Heart left ventricle (tissue), 13 donors: ENCODE results near the gene CROCC.

Experiments
- CTCF ChIP-seq, 12 donors: fragments of 200-600 bp; sonication (generic) in 4 of 12; IDR thresholded peaks; one replicate each; pipeline versions ENCODE4 v1.5.0 to v1.8.0; 2018 to 2022; ENCODE audit warnings: antibody characterized with exemption in 12 of 12, mild to moderate bottlenecking in 5 of 12
- POLR2A ChIP-seq, 2 donors: fragments of 450-650 bp; IDR thresholded peaks; one replicate each; pipeline ENCODE4 v1.6.1; 2017; ENCODE audit warnings: antibody characterized with exemption in 2 of 2, mild to moderate bottlenecking in 2 of 2, moderate library complexity in 2 of 2
- donor health status: ischemic (EF 13 %, LVEDD 7.1; RV severe dilation, severe dysfunction).
- donor health status: DM: no; HTN: yes; CAD: no.
- donor health status: DM: no; HTN: no; CAD: no.
- donor health status: ischemic (EF 25% LVEDD 6.9; RV normal size, moderate dysfunction).
- donor health status: ischemic (EF 25% LVEDD 5.7; RV mildly dilated, moderate dysfunction).
- donor health status: ischemic (EF 35%, LVEDD 5.7; RV mildly dilated, moderate dysfunction).
- donor health status: nonischemic (EF 11% LVEDD 7.7; RV severe dilation, severe dysfunction).
- donor health status: DM: yes; HTN: yes; CAD: no.
- donor health status: PGD.
- donor health status: ischemic (EF 29% LVEDD 5.4; RV normal size, mild dysfunction).
- donor health status: nonischemic (EF 23%, LVEDD 6.1; RV moderate dilation, normal function).

- TF ChIP-seq CTCF (IDR thresholded peaks at IDR 0.05) (no peak), POLR2A (IDR thresholded peaks at IDR 0.05) (no peak)
These were observed 70.4 kb downstream of the CROCC start for GRCh38 chr1:16992102-16992501.
